ENCODE data around the gene ZYX. TPM values are rescaled to one million over a fixed set of nuclear protein-coding genes. Genes with fewer than 3 reads are reported as not detected.
"Not testable (repeated sequence)": the region's sequence is repeated elsewhere in the genome, so short reads cannot be mapped to it uniquely, and the experiment has no call there.

The ZYX gene
- total RNA-seq, 3 donors from 2014 or later = 49.0 to 203 (median 109) TPM

DNA sequence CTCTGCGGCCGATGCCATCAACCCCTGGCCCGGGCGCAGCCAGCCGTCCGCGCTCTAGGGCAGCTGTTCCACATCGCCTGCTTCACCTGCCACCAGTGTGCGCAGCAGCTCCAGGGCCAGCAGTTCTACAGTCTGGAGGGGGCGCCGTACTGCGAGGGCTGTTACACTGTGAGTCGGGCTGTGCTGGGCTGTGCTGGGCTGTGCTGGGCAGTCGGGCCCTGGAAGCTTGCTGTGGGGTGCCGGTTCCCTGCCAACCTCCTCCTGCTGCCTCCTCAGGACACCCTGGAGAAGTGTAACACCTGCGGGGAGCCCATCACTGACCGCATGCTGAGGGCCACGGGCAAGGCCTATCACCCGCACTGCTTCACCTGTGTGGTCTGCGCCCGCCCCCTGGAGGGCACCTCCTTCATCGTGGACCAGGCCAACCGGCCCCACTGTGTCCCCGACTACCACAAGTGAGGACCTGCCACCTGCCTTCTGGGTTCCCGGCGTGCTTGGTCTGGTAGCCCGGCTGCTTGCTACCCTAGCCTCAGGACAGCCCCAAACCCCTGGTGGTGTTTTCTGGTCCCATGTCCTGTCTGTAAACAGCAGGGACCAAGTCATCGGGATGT, 7.5 kb downstream of the ZYX start:
- H3K4me1 ChIP-seq (ENCODE audit: low read depth) = peaks cover 16% of the 10 kb centered on the region
- peaks cover 2% of the 10 kb centered on the region for H3K36me3 ChIP-seq (ENCODE audit: low read depth)
- intact Hi-C loops (cut with DNase I, micrococcal nuclease) = no loop called here

DNA sequence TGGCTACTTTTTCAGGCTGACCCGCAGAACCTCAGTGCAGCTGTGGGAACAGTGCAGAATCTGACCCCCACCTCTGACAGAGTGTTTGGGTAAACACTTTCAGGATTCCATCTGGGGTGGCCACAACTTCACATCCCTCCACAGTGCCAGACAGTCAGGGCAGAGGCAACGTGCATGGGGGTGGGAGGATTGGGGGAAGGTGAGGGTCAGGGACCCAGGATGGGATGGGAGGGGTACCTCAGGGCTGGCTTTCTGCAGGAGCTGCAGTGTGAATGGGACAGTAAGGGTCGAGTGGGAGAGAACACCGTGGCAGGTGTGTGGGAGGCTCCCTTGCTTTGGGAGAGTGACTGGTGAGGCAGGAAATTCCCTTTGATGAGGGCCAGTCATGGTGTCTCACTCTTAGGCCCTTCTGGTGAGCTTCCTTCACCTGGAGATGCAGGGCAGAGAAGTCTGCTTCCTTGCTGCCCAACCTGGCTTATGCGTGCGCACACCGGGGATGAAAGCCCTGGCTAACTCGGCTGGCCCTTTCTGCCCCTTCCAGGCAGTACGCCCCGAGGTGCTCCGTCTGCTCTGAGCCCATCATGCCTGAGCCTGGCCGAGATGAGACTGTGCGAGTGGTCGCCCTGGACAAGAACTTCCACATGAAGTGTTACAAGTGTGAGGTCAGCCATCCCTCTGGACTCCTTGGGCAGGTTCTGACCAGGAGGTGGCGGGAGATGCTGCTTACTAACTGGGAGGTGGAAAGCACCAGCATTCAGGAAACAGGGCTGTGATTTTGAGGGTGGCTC, 8.4 kb downstream of the ZYX start:
- ATAC-seq (no peak), DNase-seq (no peak)
- intact Hi-C loops (cut with DNase I, micrococcal nuclease) = no loop called here
- TF ChIP-seq, protein P1, sequence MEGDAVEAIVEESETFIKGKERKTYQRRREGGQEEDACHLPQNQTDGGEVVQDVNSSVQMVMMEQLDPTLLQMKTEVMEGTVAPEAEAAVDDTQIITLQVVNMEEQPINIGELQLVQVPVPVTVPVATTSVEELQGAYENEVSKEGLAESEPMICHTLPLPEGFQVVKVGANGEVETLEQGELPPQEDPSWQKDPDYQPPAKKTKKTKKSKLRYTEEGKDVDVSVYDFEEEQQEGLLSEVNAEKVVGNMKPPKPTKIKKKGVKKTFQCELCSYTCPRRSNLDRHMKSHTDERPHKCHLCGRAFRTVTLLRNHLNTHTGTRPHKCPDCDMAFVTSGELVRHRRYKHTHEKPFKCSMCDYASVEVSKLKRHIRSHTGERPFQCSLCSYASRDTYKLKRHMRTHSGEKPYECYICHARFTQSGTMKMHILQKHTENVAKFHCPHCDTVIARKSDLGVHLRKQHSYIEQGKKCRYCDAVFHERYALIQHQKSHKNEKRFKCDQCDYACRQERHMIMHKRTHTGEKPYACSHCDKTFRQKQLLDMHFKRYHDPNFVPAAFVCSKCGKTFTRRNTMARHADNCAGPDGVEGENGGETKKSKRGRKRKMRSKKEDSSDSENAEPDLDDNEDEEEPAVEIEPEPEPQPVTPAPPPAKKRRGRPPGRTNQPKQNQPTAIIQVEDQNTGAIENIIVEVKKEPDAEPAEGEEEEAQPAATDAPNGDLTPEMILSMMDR (IDR thresholded peaks at IDR 0.05) = no peak
- Histone ChIP-seq H3K4me3 (no peak overlapping the region), H3K36me3 (ENCODE audit: low read depth) (peaks cover 2% of the 10 kb centered on the region), H3K4me1 (ENCODE audit: low read depth) (peaks cover 9% of the 10 kb centered on the region), H3K9me3 (no peaks in the 10 kb centered on the region)

More for the DNA sequence above, 7.5 kb downstream of the ZYX start:
- TF ChIP-seq, protein P1 (IDR thresholded peaks at IDR 0.05) = no peak
- H3K9me3 ChIP-seq = no peaks in the 10 kb centered on the region
- no peak overlapping the region for H3K4me3 ChIP-seq
- ATAC-seq (no peak), DNase-seq (peak in 1 of 3 donors; percentile 26)

DNA sequence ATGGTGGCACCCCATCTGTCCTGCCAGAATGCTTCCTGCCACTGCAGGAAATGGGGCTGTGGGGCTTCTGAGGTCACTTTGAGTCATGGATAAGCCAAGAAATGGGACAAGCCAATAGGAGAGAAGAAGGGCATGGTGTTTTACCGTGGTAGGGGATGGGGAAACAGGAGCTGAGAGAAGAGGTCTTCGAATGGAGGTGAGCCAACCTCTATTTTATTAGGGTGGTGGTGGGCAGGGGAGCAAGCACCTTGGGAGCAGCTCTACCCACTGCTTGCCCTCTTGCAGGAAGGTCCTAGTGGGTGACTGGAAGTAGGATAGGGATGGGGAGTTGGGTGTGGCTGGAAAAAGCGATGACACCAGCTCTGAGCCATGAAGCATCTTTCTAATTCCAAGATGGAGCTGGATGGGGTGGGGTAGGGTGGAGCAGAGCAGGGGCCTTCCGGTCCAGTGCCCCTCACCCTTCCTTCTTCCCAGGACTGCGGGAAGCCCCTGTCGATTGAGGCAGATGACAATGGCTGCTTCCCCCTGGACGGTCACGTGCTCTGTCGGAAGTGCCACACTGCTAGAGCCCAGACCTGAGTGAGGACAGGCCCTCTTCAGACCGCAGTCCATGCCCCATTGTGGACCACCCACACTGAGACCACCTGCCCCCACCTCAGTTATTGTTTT, 9.1 kb downstream of the ZYX start:
- peaks cover 2% of the 10 kb centered on the region for H3K36me3 ChIP-seq (ENCODE audit: low read depth)
- no peaks in the 10 kb centered on the region for H3K9me3 ChIP-seq
- H3K4me3 ChIP-seq = no peak overlapping the region
- TF ChIP-seq, protein P1 (IDR thresholded peaks at IDR 0.05) = no peak
- DNase-seq (no peak), ATAC-seq (no peak)
- intact Hi-C loops (cut with DNase I, micrococcal nuclease) = no loop called here
- H3K4me1 ChIP-seq (ENCODE audit: low read depth) = peaks cover 5% of the 10 kb centered on the region

DNA sequence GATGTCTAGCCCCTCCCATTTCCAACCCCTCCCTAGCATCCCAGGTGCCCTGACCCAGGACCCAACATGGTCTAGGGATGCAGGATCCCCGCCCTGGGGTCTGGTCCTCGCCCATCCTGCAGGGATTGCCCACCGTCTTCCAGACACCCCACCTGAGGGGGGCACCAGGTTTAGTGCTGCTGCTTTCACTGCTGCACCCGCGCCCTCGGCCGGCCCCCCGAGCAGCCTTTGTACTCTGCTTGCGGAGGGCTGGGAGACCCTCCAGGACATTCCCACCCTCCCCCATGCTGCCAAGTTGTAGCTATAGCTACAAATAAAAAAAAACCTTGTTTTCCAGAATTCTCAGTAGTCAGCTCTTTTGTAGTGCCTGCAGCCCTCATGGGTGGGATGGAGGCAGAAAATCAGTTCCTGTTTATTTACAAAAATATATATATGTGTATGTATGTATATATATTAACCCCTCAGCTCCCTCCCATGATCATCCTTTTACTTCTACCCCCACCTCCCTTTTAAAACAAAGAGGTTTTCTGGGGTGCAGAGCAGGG, 9.7 kb downstream of the ZYX start:
- intact Hi-C loops (cut with DNase I, micrococcal nuclease) = no loop called here
- H3K4me1 ChIP-seq (ENCODE audit: low read depth) = peaks cover 5% of the 10 kb centered on the region
- TF ChIP-seq, protein P1 (IDR thresholded peaks at IDR 0.05) = no peak
- H3K4me3 ChIP-seq = no peak overlapping the region
- peaks cover 2% of the 10 kb centered on the region for H3K36me3 ChIP-seq (ENCODE audit: low read depth)
- no peak for ATAC-seq
- peak in 1 of 3 donors; percentile 26 for DNase-seq
- H3K9me3 ChIP-seq = no peaks in the 10 kb centered on the region

DNA sequence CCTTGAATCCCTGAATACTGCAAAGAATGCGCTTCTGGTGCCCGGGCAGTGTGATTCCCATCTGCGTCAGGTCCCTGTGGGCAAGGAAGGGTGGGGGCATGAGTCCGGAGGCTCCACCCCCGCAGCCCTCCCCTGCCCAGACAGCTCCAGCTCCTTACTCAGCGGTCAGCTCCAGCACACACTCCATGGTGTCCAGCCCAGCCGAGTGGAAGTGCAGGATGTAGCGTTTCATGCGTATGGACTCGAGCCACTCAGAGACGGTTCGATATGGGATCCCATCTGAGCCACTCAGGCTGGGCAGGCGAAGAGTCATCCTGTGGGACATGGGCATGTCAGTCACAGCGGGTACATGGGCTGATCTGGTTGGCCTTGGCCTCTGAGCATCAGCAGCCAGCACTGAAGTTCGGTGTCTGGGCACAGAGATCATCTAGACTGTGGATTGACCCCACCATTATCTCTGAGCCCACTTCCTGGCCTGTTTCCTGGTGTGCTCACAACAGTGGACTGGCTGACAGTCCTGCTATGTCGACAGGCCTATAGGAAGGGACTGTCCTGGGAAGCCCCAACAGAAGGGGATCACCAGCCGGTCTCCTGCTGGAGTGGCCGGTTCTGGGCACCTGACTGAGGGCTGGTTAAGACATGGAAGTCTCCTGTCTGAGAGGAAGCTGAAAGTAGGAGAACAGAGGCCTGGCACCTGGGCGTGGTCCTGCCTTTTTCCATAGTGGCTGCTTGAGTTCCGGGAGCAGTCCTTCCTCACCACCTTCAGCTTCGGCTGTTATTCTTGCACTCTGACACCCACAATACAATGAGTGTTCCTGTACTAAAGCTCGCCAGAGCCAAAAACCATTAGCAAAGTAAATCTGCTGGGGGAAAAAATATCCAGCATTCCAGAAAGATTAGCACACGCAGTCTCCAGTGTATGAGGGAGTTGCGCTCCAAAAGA, 10.6 kb downstream of the ZYX start:
- H3K4me1 ChIP-seq (ENCODE audit: low read depth) = peaks cover 2% of the 10 kb centered on the region
- intact Hi-C loops (cut with DNase I, micrococcal nuclease) = no loop called here
- peaks cover 2% of the 10 kb centered on the region for H3K36me3 ChIP-seq (ENCODE audit: low read depth)
- no peak overlapping the region for H3K4me3 ChIP-seq
- peak in 2 of 3 donors; percentile 66 to 73 for DNase-seq
- no peaks in the 10 kb centered on the region for H3K9me3 ChIP-seq
- peak; percentile 44 for ATAC-seq
- TF ChIP-seq, protein P1 (IDR thresholded peaks at IDR 0.05) = no peak

DNA sequence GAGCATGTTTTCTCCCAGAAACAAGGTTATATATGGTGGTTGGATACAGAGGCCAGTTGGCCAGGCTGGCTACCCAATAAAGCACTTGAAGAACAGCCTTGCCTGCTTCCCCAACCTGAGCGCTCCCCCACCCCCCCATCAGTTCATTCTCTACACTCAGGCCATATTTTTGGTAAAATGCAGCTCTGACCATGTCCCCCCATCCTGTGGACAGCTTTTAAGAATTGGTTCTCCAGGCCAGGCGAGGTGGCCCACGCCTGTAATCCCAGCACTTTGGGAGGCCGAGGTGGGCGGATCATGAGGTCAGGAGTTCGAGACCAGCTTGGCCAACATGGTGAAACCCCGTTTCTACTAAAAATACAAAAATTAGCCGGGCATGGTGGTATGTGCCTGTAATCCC, 11.3 kb downstream of the ZYX start:
- DNase-seq; intact Hi-C loops (cut with DNase I, micrococcal nuclease); H3K36me3 ChIP-seq (ENCODE audit: low read depth); H3K4me1 ChIP-seq (ENCODE audit: low read depth); H3K4me3 ChIP-seq; ATAC-seq; H3K9me3 ChIP-seq: not testable (repeated sequence)
